B cell (primary cell): Measurements from ENCODE around the gene CCDC134.

Experiments
- EZH2 ChIP-seq: IDR thresholded peaks from 2 replicates; pipeline ENCODE4 v1.6.1; 2012; ENCODE audit warnings: borderline replicate concordance, low read depth, mild to moderate bottlenecking, moderate library complexity, low read length; ENCODE audit not compliant: insufficient read depth, poor library complexity, severe bottlenecking
- TF ChIP-seq, protein P1 (sequence below): fragments of 200-600 bp; IDR thresholded peaks from one replicate; pipeline ENCODE4 v1.8.0; 2022; ENCODE audit warnings: antibody characterized with exemption, mild to moderate bottlenecking

DNA sequence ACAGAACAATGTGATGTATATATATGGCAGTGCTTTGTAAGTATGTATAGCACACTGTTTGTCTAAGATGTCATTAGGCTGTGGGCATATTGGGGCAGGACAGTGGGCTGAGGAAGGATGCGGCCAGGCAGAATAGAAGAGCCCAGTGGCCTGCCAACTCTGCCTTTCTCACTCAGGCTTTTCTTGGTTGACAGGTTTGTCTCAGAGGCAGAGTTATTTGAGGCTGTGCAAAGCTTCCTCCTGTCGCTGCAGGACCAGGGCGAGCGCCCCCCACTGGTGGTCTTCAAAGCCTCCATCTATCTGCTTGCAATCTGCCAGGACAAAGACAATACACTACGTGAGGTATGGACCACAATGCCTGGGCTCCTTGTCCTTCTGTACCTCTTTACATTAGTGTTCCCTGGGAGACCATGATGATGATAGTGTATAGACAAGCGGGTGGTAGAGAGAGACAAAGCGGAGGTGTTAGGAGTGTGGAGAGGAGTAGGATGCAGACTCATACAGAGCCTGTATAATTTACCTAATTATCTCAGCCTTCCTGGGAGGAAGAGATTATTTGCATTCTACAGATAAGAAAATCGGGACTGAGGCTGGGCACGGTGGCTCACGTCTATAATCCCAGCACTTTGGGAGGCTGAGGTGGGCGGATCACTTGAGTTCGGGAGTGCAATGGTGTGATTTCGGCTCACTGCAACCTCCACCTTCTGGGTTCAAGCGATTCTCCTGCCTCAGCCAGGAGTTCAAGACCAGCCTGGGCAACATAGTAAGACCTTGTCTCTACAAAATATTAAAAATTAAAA lies 37.3 kb upstream of the CCDC134 start:
- TF ChIP-seq, protein P1, sequence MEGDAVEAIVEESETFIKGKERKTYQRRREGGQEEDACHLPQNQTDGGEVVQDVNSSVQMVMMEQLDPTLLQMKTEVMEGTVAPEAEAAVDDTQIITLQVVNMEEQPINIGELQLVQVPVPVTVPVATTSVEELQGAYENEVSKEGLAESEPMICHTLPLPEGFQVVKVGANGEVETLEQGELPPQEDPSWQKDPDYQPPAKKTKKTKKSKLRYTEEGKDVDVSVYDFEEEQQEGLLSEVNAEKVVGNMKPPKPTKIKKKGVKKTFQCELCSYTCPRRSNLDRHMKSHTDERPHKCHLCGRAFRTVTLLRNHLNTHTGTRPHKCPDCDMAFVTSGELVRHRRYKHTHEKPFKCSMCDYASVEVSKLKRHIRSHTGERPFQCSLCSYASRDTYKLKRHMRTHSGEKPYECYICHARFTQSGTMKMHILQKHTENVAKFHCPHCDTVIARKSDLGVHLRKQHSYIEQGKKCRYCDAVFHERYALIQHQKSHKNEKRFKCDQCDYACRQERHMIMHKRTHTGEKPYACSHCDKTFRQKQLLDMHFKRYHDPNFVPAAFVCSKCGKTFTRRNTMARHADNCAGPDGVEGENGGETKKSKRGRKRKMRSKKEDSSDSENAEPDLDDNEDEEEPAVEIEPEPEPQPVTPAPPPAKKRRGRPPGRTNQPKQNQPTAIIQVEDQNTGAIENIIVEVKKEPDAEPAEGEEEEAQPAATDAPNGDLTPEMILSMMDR, result peak; percentile 68
- no peak for TF ChIP-seq EZH2
